Measurements from ENCODE around the gene GATAD2B.

DNA sequence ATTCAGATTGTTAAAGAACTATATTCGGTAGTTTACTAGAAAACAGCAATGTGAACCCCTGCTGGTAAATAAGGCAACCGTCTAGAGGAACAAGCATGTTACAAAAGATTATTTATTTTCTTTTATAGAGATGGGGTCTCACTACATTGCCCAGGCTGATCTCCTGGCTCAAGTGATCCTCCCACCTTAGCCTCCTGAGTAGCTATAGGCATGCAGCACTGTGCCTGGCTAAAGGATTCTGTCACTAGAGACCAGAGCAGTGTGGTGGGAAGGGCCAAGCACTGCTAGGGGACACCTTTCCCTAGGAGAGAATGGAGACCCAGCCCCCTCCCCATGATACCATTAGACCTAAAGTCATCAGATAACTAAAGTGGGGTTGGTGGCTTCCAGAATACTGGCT lies 118.7 kb downstream of the GATAD2B start:
- TF ChIP-seq, protein P1, sequence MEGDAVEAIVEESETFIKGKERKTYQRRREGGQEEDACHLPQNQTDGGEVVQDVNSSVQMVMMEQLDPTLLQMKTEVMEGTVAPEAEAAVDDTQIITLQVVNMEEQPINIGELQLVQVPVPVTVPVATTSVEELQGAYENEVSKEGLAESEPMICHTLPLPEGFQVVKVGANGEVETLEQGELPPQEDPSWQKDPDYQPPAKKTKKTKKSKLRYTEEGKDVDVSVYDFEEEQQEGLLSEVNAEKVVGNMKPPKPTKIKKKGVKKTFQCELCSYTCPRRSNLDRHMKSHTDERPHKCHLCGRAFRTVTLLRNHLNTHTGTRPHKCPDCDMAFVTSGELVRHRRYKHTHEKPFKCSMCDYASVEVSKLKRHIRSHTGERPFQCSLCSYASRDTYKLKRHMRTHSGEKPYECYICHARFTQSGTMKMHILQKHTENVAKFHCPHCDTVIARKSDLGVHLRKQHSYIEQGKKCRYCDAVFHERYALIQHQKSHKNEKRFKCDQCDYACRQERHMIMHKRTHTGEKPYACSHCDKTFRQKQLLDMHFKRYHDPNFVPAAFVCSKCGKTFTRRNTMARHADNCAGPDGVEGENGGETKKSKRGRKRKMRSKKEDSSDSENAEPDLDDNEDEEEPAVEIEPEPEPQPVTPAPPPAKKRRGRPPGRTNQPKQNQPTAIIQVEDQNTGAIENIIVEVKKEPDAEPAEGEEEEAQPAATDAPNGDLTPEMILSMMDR (IDR thresholded peaks at IDR 0.05), result no peak
- no peak for TF ChIP-seq POLR2A (IDR thresholded peaks at IDR 0.05)

Data from thyroid gland (tissue), 4 donors.